Caco-2 (cell line): Measurements from ENCODE around the gene EPHB3. TPM values are rescaled to one million over a fixed set of nuclear protein-coding genes. Genes with fewer than 3 reads are reported as not detected.

Experiments
- BruUV-seq: library from RNA; stranded (reverse); fragments of 400-500 nt; replicated peaks from 2 replicates; lab custom pipeline; 2021; lab: Mats Ljungman, UMichigan
- CTCF ChIA-PET: fragments of 300-600 bp; sonication (Branson Sonifier 250); formaldehyde crosslinking; loops from one replicate; lab custom pipeline; 2022; ENCODE audit warnings: antibody characterized with exemption; lab: Charles Lee
- POLR2A ChIA-PET: fragments of 300-600 bp; sonication (Branson Sonifier 250); formaldehyde crosslinking; loops from one replicate; lab custom pipeline; 2022; ENCODE audit warnings: antibody characterized with exemption; lab: Charles Lee
- DNase-seq, 2 experiments: peaks; one replicate each; pipeline versions ENCODE4 v3.0.0 to v3.0.0-alpha.2; 2020 to 2022
- H3K27me3 ChIP-seq: replicated peaks from 2 replicates; pipeline ENCODE4 v1.6.0; 2011; ENCODE audit warnings: low read length; ENCODE audit not compliant: control insufficient read depth, insufficient read depth
- H3K36me3 ChIP-seq: 2 replicates; pipeline ENCODE4 v1.5.1; 2011; ENCODE audit warnings: low read length; ENCODE audit not compliant: control insufficient read depth, insufficient read depth
- H3K4me1 ChIP-seq: fragments of 250-450 bp; sonication (Bioruptor Pico); 2 replicates; pipeline ENCODE4 v1.5.1; 2020; ENCODE audit warnings: mild to moderate bottlenecking
- H3K4me3 ChIP-seq: 2 replicates; pipeline ENCODE4 v1.5.1; 2011; ENCODE audit warnings: low read depth, mild to moderate bottlenecking, control low read depth, low read length
- H3K9me3 ChIP-seq: fragments of 250-450 bp; sonication (Bioruptor Pico); 2 replicates; pipeline ENCODE4 v1.5.1; 2020; ENCODE audit warnings: mild to moderate bottlenecking, moderate library complexity
- H3K27ac Mint-ChIP-seq: one replicate; pipeline ENCODE4 v1.8.0; 2022; ENCODE audit warnings: mixed read lengths; ENCODE audit not compliant: unreplicated experiment
- H3K27me3 Mint-ChIP-seq: one replicate; pipeline ENCODE4 v1.8.0; 2022; ENCODE audit warnings: mixed read lengths; ENCODE audit not compliant: insufficient read depth, unreplicated experiment
- H3K36me3 Mint-ChIP-seq: one replicate; pipeline ENCODE4 v1.8.0; 2022; ENCODE audit warnings: mild to moderate bottlenecking, mixed read lengths; ENCODE audit not compliant: insufficient read depth, unreplicated experiment
- H3K4me1 Mint-ChIP-seq: one replicate; pipeline ENCODE4 v1.8.0; 2022; ENCODE audit warnings: low read depth, mixed read lengths; ENCODE audit not compliant: unreplicated experiment
- H3K4me3 Mint-ChIP-seq: one replicate; pipeline ENCODE4 v1.8.0; 2022; ENCODE audit warnings: mild to moderate bottlenecking, moderate library complexity, mixed read lengths; ENCODE audit not compliant: unreplicated experiment
- H3K9me3 Mint-ChIP-seq: one replicate; pipeline ENCODE4 v1.8.0; 2022; ENCODE audit warnings: mixed read lengths; ENCODE audit not compliant: unreplicated experiment
- CTCF ChIP-seq, 2 experiments: fragments of 200-600 bp in 1 of 2; IDR thresholded peaks; 1 replicate in 1 of 2; 2 replicates in 1 of 2; pipeline versions ENCODE4 v1.5.1 to v1.8.0; 2011 to 2022; ENCODE audit warnings: antibody characterized with exemption in 1 of 2, control low read depth in 1 of 2, inconsistent platforms in 1 of 2, low read depth in 1 of 2, low read length in 1 of 2, mild to moderate bottlenecking in 1 of 2, moderate library complexity in 1 of 2; ENCODE audit not compliant: insufficient read depth in 1 of 2, severe bottlenecking in 1 of 2, unreplicated experiment in 1 of 2
- intact Hi-C: fragments of 100-400 bp; cut with micrococcal nuclease; formaldehyde crosslinking; loops from one replicate; pipeline ENCODE4 v1.10.0; 2022; ENCODE audit not compliant: unreplicated experiment
- total RNA-seq: library from RNA; stranded (reverse); gene quantifications from 2 replicates; pipeline ENCODE4 v1.2.3, GENCODE V29; 2022

The EPHB3 gene
- total RNA-seq, 1 experiment from 2014 or later: 5.6 TPM

- no peaks in the 10 kb centered on the region for H3K4me1 ChIP-seq
- no peak for DNase-seq
- no peaks in the 10 kb centered on the region for H3K4me1 Mint-ChIP-seq
- H3K4me3 Mint-ChIP-seq: no peak overlapping the region
- no peaks in the 10 kb centered on the region for H3K27me3 ChIP-seq
- POLR2A ChIA-PET: no interaction called here
- no peak for TF ChIP-seq CTCF (IDR thresholded peaks at IDR 0.05; ENCODE audit: insufficient read depth in 1 of 2, low read depth in 1 of 2, low read length in 1 of 2, severe bottlenecking in 1 of 2, unreplicated experiment in 1 of 2)
- no peaks in the 10 kb centered on the region for H3K9me3 Mint-ChIP-seq
- BruUV-seq: no TSS peak
- intact Hi-C loops: no loop called here
- H3K36me3 ChIP-seq: no peaks in the 10 kb centered on the region
- no peak overlapping the region for H3K27ac Mint-ChIP-seq
- H3K4me3 ChIP-seq: no peak overlapping the region
- CTCF ChIA-PET: no interaction called here
- no peaks in the 10 kb centered on the region for H3K36me3 Mint-ChIP-seq
- H3K9me3 ChIP-seq: no peaks in the 10 kb centered on the region
- no peaks in the 10 kb centered on the region for H3K27me3 Mint-ChIP-seq
These were observed 32.9 kb downstream of the EPHB3 start for GRCh38 chr3:184594371-184595001.

- Histone ChIP-seq H3K4me3 (no peak overlapping the region), H3K4me1 (no peaks in the 10 kb centered on the region), H3K9me3 (no peaks in the 10 kb centered on the region), H3K36me3 (no peaks in the 10 kb centered on the region), H3K27me3 (no peaks in the 10 kb centered on the region)
- peaks cover 3% of the 10 kb centered on the region for H3K36me3 Mint-ChIP-seq
- ChIA-PET CTCF (no interaction called here), POLR2A (no interaction called here)
- H3K27ac Mint-ChIP-seq: no peak overlapping the region
- TF ChIP-seq CTCF (IDR thresholded peaks at IDR 0.05; ENCODE audit: insufficient read depth in 1 of 2, low read depth in 1 of 2, low read length in 1 of 2, severe bottlenecking in 1 of 2, unreplicated experiment in 1 of 2): no peak
- no peaks in the 10 kb centered on the region for H3K9me3 Mint-ChIP-seq
- intact Hi-C loops: no loop called here
- no peaks in the 10 kb centered on the region for H3K27me3 Mint-ChIP-seq
- BruUV-seq: no TSS peak
- no peak for DNase-seq
- H3K4me1 Mint-ChIP-seq: no peaks in the 10 kb centered on the region
- no peak overlapping the region for H3K4me3 Mint-ChIP-seq
These were observed 34.1 kb downstream of the EPHB3 start for GRCh38 chr3:184595726-184596125.

GRCh38 chr3:184596233-184596632, 34.6 kb downstream of the EPHB3 start:
- ChIA-PET CTCF (no interaction called here), POLR2A (no interaction called here)
- H3K4me3 Mint-ChIP-seq: no peak overlapping the region
- no peaks in the 10 kb centered on the region for H3K9me3 ChIP-seq
- no peaks in the 10 kb centered on the region for H3K4me1 Mint-ChIP-seq
- no peak overlapping the region for H3K27ac Mint-ChIP-seq
- no peaks in the 10 kb centered on the region for H3K36me3 ChIP-seq
- H3K27me3 ChIP-seq: no peaks in the 10 kb centered on the region
- H3K4me3 ChIP-seq: no peak overlapping the region
- no peaks in the 10 kb centered on the region for H3K4me1 ChIP-seq
- intact Hi-C loops: no loop called here
- H3K9me3 Mint-ChIP-seq: no peaks in the 10 kb centered on the region
- BruUV-seq: no TSS peak
- H3K27me3 Mint-ChIP-seq: no peaks in the 10 kb centered on the region
- peaks cover 5% of the 10 kb centered on the region for H3K36me3 Mint-ChIP-seq
- DNase-seq: no peak
- no peak for TF ChIP-seq CTCF (IDR thresholded peaks at IDR 0.05; ENCODE audit: insufficient read depth in 1 of 2, low read depth in 1 of 2, low read length in 1 of 2, severe bottlenecking in 1 of 2, unreplicated experiment in 1 of 2)
